HEK293 (cell line): ENCODE results near the gene HNF1B.
"Not testable (repeated sequence)": the region's sequence is repeated elsewhere in the genome, so short reads cannot be mapped to it uniquely, and the experiment has no call there.

Source experiments
- CTCF ChIA-PET: fragments of 350-600 bp; formaldehyde crosslinking; extraction: SDS; loops from one replicate; lab custom pipeline; 2021; ENCODE audit warnings: antibody characterized with exemption; lab: Yijun Ruan, JAX
- POLR2A ChIA-PET: fragments of 300-600 bp; formaldehyde crosslinking; extraction: SDS; loops from one replicate; lab custom pipeline; 2020; ENCODE audit warnings: antibody characterized with exemption, inconsistent platforms; lab: Yijun Ruan, JAX
- H3K27ac ChIP-seq: fragments of 200-500 bp; sonication (Bioruptor generic); 2 replicates; pipeline ENCODE4 v1.5.1; 2014; ENCODE audit warnings: low read depth, low read length, control low read depth, inconsistent platforms; ENCODE audit errors: extremely low read depth
- H3K36me3 ChIP-seq, 2 experiments: fragments of 200-500 bp in 1 of 2; sonication (Bioruptor generic) in 1 of 2; 1 replicate in 1 of 2; 2 replicates in 1 of 2; pipeline ENCODE4 v1.5.1; 2014 to 2017; ENCODE audit warnings: inconsistent platforms in 2 of 2, low read length in 2 of 2; ENCODE audit not compliant: control insufficient read depth in 2 of 2, insufficient read depth in 1 of 2
- H3K4me1 ChIP-seq: fragments of 200-500 bp; sonication (Bioruptor generic); 2 replicates; pipeline ENCODE4 v1.5.1; 2014; ENCODE audit warnings: mild to moderate bottlenecking, low read length, inconsistent platforms; ENCODE audit not compliant: control insufficient read depth, insufficient read depth
- H3K4me3 ChIP-seq: 2 replicates; pipeline ENCODE4 v1.5.1; 2011; ENCODE audit warnings: low read depth, mild to moderate bottlenecking, control low read depth, low read length, moderate library complexity
- H3K9me3 ChIP-seq: fragments of 200-500 bp; sonication (Bioruptor generic); 2 replicates; pipeline ENCODE4 v1.5.1; 2014; ENCODE audit warnings: low read depth, low read length, inconsistent platforms; ENCODE audit not compliant: control insufficient read depth, insufficient read depth
- BCL11A ChIP-seq: fragments of 450-650 bp; formaldehyde crosslinking; IDR thresholded peaks from 2 replicates; pipeline ENCODE4 v1.5.1; 2016; ENCODE audit warnings: low read depth, missing biosample characterization, missing genetic modification characterization
- GLI2 ChIP-seq: fragments of 450-650 bp; formaldehyde crosslinking; IDR thresholded peaks from 2 replicates; pipeline ENCODE4; 2017; ENCODE audit warnings: missing biosample characterization, missing genetic modification characterization, low read depth, borderline replicate concordance
- KLF1 ChIP-seq: fragments of 450-650 bp; formaldehyde crosslinking; IDR thresholded peaks from 2 replicates; pipeline ENCODE4 v1.5.1; 2016; ENCODE audit warnings: missing biosample characterization, missing genetic modification characterization
- REPIN1 ChIP-seq: fragments of 450-650 bp; formaldehyde crosslinking; IDR thresholded peaks from 2 replicates; pipeline ENCODE4 v1.5.1; 2017; ENCODE audit warnings: missing biosample characterization, missing genetic modification characterization, low read depth
- SALL2 ChIP-seq: fragments of 450-650 bp; formaldehyde crosslinking; IDR thresholded peaks from 2 replicates; pipeline ENCODE4 v1.5.0; 2017; ENCODE audit warnings: missing biosample characterization, mild to moderate bottlenecking, missing genetic modification characterization, borderline replicate concordance
- SP2 ChIP-seq: fragments of 450-650 bp; formaldehyde crosslinking; IDR thresholded peaks from 2 replicates; pipeline ENCODE4 v1.5.1; 2016; ENCODE audit warnings: missing biosample characterization, missing genetic modification characterization
- ZBTB17 ChIP-seq: fragments of 450-650 bp; formaldehyde crosslinking; IDR thresholded peaks from 2 replicates; pipeline ENCODE4 v1.5.1; 2016; ENCODE audit warnings: missing biosample characterization, missing genetic modification characterization
- ZFP3 ChIP-seq: fragments of 450-650 bp; formaldehyde crosslinking; IDR thresholded peaks from 2 replicates; pipeline ENCODE4 v1.5.1; 2016; ENCODE audit warnings: low read depth, missing biosample characterization, missing genetic modification characterization
- ZIC2 ChIP-seq: fragments of 450-650 bp; formaldehyde crosslinking; IDR thresholded peaks from 2 replicates; pipeline ENCODE4 v1.5.1; 2016; ENCODE audit warnings: missing biosample characterization, missing genetic modification characterization
- ZNF155 ChIP-seq: fragments of 450-650 bp; formaldehyde crosslinking; IDR thresholded peaks from 2 replicates; pipeline ENCODE4 v1.5.1; 2016; ENCODE audit warnings: missing biosample characterization, missing genetic modification characterization
- ZNF2 ChIP-seq: fragments of 450-650 bp; formaldehyde crosslinking; IDR thresholded peaks from 2 replicates; pipeline ENCODE4 v1.5.1; 2016; ENCODE audit warnings: missing biosample characterization, missing genetic modification characterization
- ZNF280C ChIP-seq: fragments of 450-650 bp; formaldehyde crosslinking; IDR thresholded peaks from 2 replicates; pipeline ENCODE4 v1.5.1; 2016; ENCODE audit warnings: missing biosample characterization, missing genetic modification characterization
- ZNF335 ChIP-seq: fragments of 450-650 bp; formaldehyde crosslinking; conservative IDR thresholded peaks from 2 replicates; pipeline ENCODE4 v1.5.1; 2016; ENCODE audit warnings: missing biosample characterization, missing genetic modification characterization
- ZNF362 ChIP-seq: fragments of 450-650 bp; formaldehyde crosslinking; IDR thresholded peaks from 2 replicates; pipeline ENCODE4 v1.5.1; 2016; ENCODE audit warnings: missing biosample characterization, missing genetic modification characterization
- ZNF548 ChIP-seq: fragments of 450-650 bp; formaldehyde crosslinking; IDR thresholded peaks from 2 replicates; pipeline ENCODE4 v1.5.1; 2016; ENCODE audit warnings: missing biosample characterization, missing genetic modification characterization
- ZNF555 ChIP-seq: fragments of 450-650 bp; formaldehyde crosslinking; conservative IDR thresholded peaks from 2 replicates; pipeline ENCODE4 v1.5.1; 2017; ENCODE audit warnings: missing biosample characterization, mild to moderate bottlenecking, missing genetic modification characterization, inconsistent platforms
- ZNF654 ChIP-seq: fragments of 450-650 bp; formaldehyde crosslinking; IDR thresholded peaks from 2 replicates; pipeline ENCODE4 v1.5.1; 2016; ENCODE audit warnings: low read depth, missing biosample characterization, missing genetic modification characterization
- ZNF660 ChIP-seq: fragments of 450-650 bp; IDR thresholded peaks from 2 replicates; pipeline ENCODE4 v1.5.1; 2018; ENCODE audit warnings: missing biosample characterization, mild to moderate bottlenecking, missing genetic modification characterization
- ZNF792 ChIP-seq: fragments of 450-650 bp; formaldehyde crosslinking; IDR thresholded peaks from 2 replicates; pipeline ENCODE4 v1.5.1; 2016; ENCODE audit warnings: missing biosample characterization, missing genetic modification characterization
- ZNF837 ChIP-seq: fragments of 450-650 bp; formaldehyde crosslinking; IDR thresholded peaks from 2 replicates; pipeline ENCODE4 v1.5.1; 2016; ENCODE audit warnings: missing biosample characterization, missing genetic modification characterization
- TF ChIP-seq, protein P1 (sequence below): fragments of 450-650 bp; IDR thresholded peaks from 2 replicates; pipeline ENCODE4 v1.5.1; 2018; ENCODE audit warnings: missing biosample characterization, mild to moderate bottlenecking, missing genetic modification characterization
- TF ChIP-seq, protein P2 (sequence below): fragments of 450-650 bp; formaldehyde crosslinking; IDR thresholded peaks from 2 replicates; pipeline ENCODE4 v1.5.1; 2017; ENCODE audit warnings: missing biosample characterization, missing genetic modification characterization

The HNF1B gene

DNA sequence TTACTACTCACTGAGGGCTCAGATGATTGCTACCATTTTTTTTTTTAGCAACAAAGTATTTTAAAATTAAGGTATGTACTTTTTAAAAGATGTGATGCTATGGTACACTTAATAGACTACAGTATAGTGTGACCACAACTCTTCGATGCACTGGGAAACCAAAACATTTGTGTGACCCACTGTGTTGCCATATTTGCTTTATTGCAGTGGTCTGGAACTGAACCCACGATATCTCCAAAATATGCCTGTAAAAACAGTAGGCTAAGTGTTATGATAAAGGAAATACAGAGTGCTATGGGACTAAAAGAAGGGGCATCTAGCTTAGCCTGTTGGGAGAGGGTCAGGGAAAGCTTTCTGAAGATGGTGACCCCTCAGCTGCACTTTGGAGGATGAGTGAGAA is 41.6 kb upstream of the HNF1B start:
- H3K36me3 ChIP-seq, result no peaks in the 10 kb centered on the region
- no peak for TF ChIP-seq SALL2 (tag by site-specific recombination)
- TF ChIP-seq, protein P1, sequence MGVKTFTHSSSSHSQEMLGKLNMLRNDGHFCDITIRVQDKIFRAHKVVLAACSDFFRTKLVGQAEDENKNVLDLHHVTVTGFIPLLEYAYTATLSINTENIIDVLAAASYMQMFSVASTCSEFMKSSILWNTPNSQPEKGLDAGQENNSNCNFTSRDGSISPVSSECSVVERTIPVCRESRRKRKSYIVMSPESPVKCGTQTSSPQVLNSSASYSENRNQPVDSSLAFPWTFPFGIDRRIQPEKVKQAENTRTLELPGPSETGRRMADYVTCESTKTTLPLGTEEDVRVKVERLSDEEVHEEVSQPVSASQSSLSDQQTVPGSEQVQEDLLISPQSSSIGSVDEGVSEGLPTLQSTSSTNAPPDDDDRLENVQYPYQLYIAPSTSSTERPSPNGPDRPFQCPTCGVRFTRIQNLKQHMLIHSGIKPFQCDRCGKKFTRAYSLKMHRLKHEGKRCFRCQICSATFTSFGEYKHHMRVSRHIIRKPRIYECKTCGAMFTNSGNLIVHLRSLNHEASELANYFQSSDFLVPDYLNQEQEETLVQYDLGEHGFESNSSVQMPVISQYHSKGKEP (tag by site-specific recombination), result no peak
- TF ChIP-seq ZNF660, result no peak
- no peak for TF ChIP-seq ZBTB17 (tag by site-specific recombination)
- no peak for TF ChIP-seq SP2 (tag by site-specific recombination)
- no peak for TF ChIP-seq ZNF548 (tag by site-specific recombination)
- no peak for TF ChIP-seq KLF1 (tag by site-specific recombination)
- TF ChIP-seq, protein P2, sequence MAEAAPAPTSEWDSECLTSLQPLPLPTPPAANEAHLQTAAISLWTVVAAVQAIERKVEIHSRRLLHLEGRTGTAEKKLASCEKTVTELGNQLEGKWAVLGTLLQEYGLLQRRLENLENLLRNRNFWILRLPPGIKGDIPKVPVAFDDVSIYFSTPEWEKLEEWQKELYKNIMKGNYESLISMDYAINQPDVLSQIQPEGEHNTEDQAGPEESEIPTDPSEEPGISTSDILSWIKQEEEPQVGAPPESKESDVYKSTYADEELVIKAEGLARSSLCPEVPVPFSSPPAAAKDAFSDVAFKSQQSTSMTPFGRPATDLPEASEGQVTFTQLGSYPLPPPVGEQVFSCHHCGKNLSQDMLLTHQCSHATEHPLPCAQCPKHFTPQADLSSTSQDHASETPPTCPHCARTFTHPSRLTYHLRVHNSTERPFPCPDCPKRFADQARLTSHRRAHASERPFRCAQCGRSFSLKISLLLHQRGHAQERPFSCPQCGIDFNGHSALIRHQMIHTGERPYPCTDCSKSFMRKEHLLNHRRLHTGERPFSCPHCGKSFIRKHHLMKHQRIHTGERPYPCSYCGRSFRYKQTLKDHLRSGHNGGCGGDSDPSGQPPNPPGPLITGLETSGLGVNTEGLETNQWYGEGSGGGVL (tag by site-specific recombination), result no peak
- no peak for TF ChIP-seq ZNF280C
- no peak for TF ChIP-seq ZNF2
- TF ChIP-seq ZNF362 (tag by site-specific recombination), result no peak
- TF ChIP-seq GLI2, result no peak
- no peak for TF ChIP-seq REPIN1 (tag by site-specific recombination)
- no peak for TF ChIP-seq ZFP3
- no peak for TF ChIP-seq ZNF654 (tag by site-specific recombination)
- no peak for TF ChIP-seq ZNF792 (tag by site-specific recombination)
- TF ChIP-seq, all 188 proteins: peak for 0
- POLR2A ChIA-PET, result interaction anchor here (0.6 kb wide), 1 partner anchor 134 kb away, joined by 3 read pairs; no protein-coding TSS in a partner anchor
- no peaks in the 10 kb centered on the region for H3K9me3 ChIP-seq
- no peak overlapping the region for H3K4me3 ChIP-seq
- H3K4me1 ChIP-seq, result no peaks in the 10 kb centered on the region
- no peak overlapping the region for H3K27ac ChIP-seq
- CTCF ChIA-PET, result interaction anchor here (0.8 kb wide), 1 partner anchor 259 kb away, joined by 4 read pairs; no protein-coding TSS in a partner anchor

GRCh38 chr17:37782460-37782859 is 37.6 kb upstream of the HNF1B start:
- CTCF ChIA-PET, result interaction anchor here (2.5 to 2.7 kb wide), 2 partner anchors 9 to 12 kb away, joined by 12 to 14 read pairs; no protein-coding TSS in a partner anchor
- POLR2A ChIA-PET, H3K4me3 ChIP-seq, H3K9me3 ChIP-seq, H3K36me3 ChIP-seq, H3K4me1 ChIP-seq, H3K27ac ChIP-seq: not testable (repeated sequence)

GRCh38 chr17:37781451-37781850 is 36.6 kb upstream of the HNF1B start:
- Histone ChIP-seq H3K36me3 (no peaks in the 10 kb centered on the region), H3K9me3 (no peaks in the 10 kb centered on the region), H3K4me3 (no peak overlapping the region), H3K4me1 (no peaks in the 10 kb centered on the region), H3K27ac (no peak overlapping the region)
- TF ChIP-seq ZNF555 (tag by site-specific recombination), result no peak
- no peak for TF ChIP-seq BCL11A (tag by site-specific recombination)
- TF ChIP-seq ZIC2 (tag by site-specific recombination), result no peak
- no peak for TF ChIP-seq ZNF335
- TF ChIP-seq ZNF155 (tag by site-specific recombination), result no peak
- no peak for TF ChIP-seq ZNF837 (tag by site-specific recombination)
- TF ChIP-seq GLI2, result no peak
- ChIA-PET POLR2A (no interaction called here), CTCF (interaction anchor here (1.0 to 2.7 kb wide), 3 partner anchors 10 to 34 kb away, joined by 6 to 14 read pairs (median 12); no protein-coding TSS in a partner anchor)
